K562 (cell line): ENCODE results near the gene MAMDC4. TPM values are rescaled to one million over a fixed set of nuclear protein-coding genes. Genes with fewer than 3 reads are reported as not detected.
A peak's percentile ranks its signal among the peaks of the same experiment; 100 is the strongest.

Experiments
- ATAC-seq: fragments of 200-7000 bp; cut with Tn5 transposase; 3 replicates; pipeline ENCODE4 v1.9.1; 2020; ENCODE audit warnings: moderate library complexity
- BruUV-seq: library from RNA; stranded (reverse); fragments of 400-500 nt; replicated peaks from 2 replicates; lab custom pipeline; 2021; lab: Mats Ljungman, UMichigan
- CTCF ChIA-PET: fragments of 300-600 bp; formaldehyde crosslinking; extraction: SDS; loops from one replicate; lab custom pipeline; 2021; ENCODE audit warnings: low intra/inter-chr PET ratio; lab: Yijun Ruan, JAX
- POLR2A ChIA-PET: fragments of 300-600, 350-650 bp; sonication (Branson Sonifier 250); formaldehyde crosslinking; extraction: SDS; loops from one replicate; lab custom pipeline; 2021; ENCODE audit warnings: antibody characterized with exemption, inconsistent platforms; lab: Yijun Ruan, JAX
- DNase-seq, 4 experiments: peaks; one replicate each; pipeline versions ENCODE4 v3.0.0 to v3.0.0-alpha.2; 2011 to 2018; ENCODE audit warnings: low spot score in 3 of 4, mixed read lengths in 3 of 4; ENCODE audit errors: extremely low read depth in 1 of 4
- FAIRE-seq: peaks from 2 replicates; lab custom pipeline; 2011; peaks lifted over from hg19 to GRCh38; lab: Jason Lieb, UNC
- H2AFZ ChIP-seq: 2 replicates; pipeline ENCODE4 v1.6.0; 2011; ENCODE audit warnings: low read depth, low read length, control low read depth, inconsistent platforms
- H3K27ac ChIP-seq: fragments of 200-600 bp; 3 replicates; pipeline ENCODE4 v1.8.0; 2011; ENCODE audit warnings: low read depth, mild to moderate bottlenecking, control low read depth, inconsistent platforms, low read length, moderate library complexity, mixed read lengths; ENCODE audit errors: extremely low read depth
- H3K27me3 ChIP-seq, 2 experiments: fragments of 300-600 bp in 1 of 2; 2 replicates in 1 of 2; 3 replicates in 1 of 2; pipeline versions ENCODE4 v1.6.0 to v1.8.0; 2011; ENCODE audit warnings: inconsistent platforms in 2 of 2, low read length in 2 of 2, mild to moderate bottlenecking in 1 of 2, mixed read lengths in 1 of 2, moderate library complexity in 1 of 2; ENCODE audit not compliant: control insufficient read depth in 2 of 2, insufficient read depth in 2 of 2
- H3K36me3 ChIP-seq: fragments of 300-600 bp; 3 replicates; pipeline ENCODE4 v1.8.0; 2011; ENCODE audit warnings: mild to moderate bottlenecking, low read length, inconsistent platforms; ENCODE audit not compliant: control insufficient read depth, insufficient read depth
- H3K4me1 ChIP-seq, 2 experiments: fragments of 200-600 bp in 1 of 2; replicated peaks in 1 of 2; 2 replicates in 1 of 2; 3 replicates in 1 of 2; pipeline versions ENCODE4 v1.5.1 to v1.8.0; 2011; ENCODE audit warnings: inconsistent platforms in 2 of 2, low read length in 2 of 2, mild to moderate bottlenecking in 1 of 2, mixed read lengths in 1 of 2, moderate library complexity in 1 of 2; ENCODE audit not compliant: control insufficient read depth in 2 of 2, insufficient read depth in 2 of 2
- H3K4me2 ChIP-seq: 2 replicates; pipeline ENCODE4 v1.6.1; 2011; ENCODE audit warnings: low read length, control low read depth, inconsistent platforms, mixed read lengths; ENCODE audit not compliant: insufficient read depth
- H3K4me3 ChIP-seq: fragments of 200-600 bp; sonication (generic), shearing (Covaris generic); 2 replicates; pipeline ENCODE4 v1.5.1; 2016; ENCODE audit warnings: control low read depth, inconsistent platforms
- H3K79me2 ChIP-seq: fragments of 200-600 bp; 3 replicates; pipeline ENCODE4 v1.8.0; 2011; ENCODE audit warnings: low read length, inconsistent platforms; ENCODE audit not compliant: control insufficient read depth, insufficient read depth
- H3K9ac ChIP-seq, 2 experiments: 2 replicates each; pipeline versions ENCODE4 v1.6.0 to v1.6.1; 2011; ENCODE audit warnings: low read depth in 2 of 2, low read length in 2 of 2, control low read depth in 1 of 2, inconsistent platforms in 1 of 2, mild to moderate bottlenecking in 1 of 2, mixed read lengths in 1 of 2; ENCODE audit not compliant: insufficient read depth in 1 of 2
- H3K9me1 ChIP-seq: one replicate; pipeline ENCODE4 v1.6.0; 2011; ENCODE audit warnings: inconsistent platforms, mild to moderate bottlenecking, low read length, moderate library complexity; ENCODE audit not compliant: control insufficient read depth, insufficient read depth
- H3K9me3 ChIP-seq: replicated peaks from 2 replicates; pipeline ENCODE4 v1.5.1; 2011; ENCODE audit warnings: low read depth, low read length, inconsistent platforms; ENCODE audit not compliant: control insufficient read depth, insufficient read depth
- H4K20me1 ChIP-seq: replicated peaks from 2 replicates; pipeline ENCODE4 v1.6.1; 2011; ENCODE audit warnings: low read length, inconsistent platforms, mixed read lengths; ENCODE audit not compliant: control insufficient read depth, insufficient read depth
- ATF4 ChIP-seq: fragments of 450-650 bp; formaldehyde crosslinking; IDR thresholded peaks from 2 replicates; pipeline ENCODE4 v1.4.0; 2022; ENCODE audit warnings: mild to moderate bottlenecking, moderate library complexity
- CXXC5 ChIP-seq: fragments of 250-450 bp; sonication (Bioruptor Pico); IDR thresholded peaks from 2 replicates; pipeline ENCODE4 v1.8.0; 2022; ENCODE audit warnings: inconsistent platforms, mild to moderate bottlenecking, moderate library complexity
- DNMT1 ChIP-seq: fragments of 450-650 bp; IDR thresholded peaks from 2 replicates; pipeline ENCODE4 v1.6.1; 2016; ENCODE audit warnings: antibody characterized with exemption, mild to moderate bottlenecking
- HDAC1 ChIP-seq, 2 experiments: fragments of 450-650 bp; IDR thresholded peaks; 2 replicates each; pipeline ENCODE4 v1.6.1; 2016 to 2017; ENCODE audit warnings: inconsistent platforms in 1 of 2, mild to moderate bottlenecking in 1 of 2, moderate library complexity in 1 of 2
- HINFP ChIP-seq: fragments of 450-650 bp; conservative IDR thresholded peaks from 2 replicates; pipeline ENCODE4 v1.6.1; 2016; ENCODE audit warnings: missing genetic modification characterization, low read depth, mild to moderate bottlenecking, control low read depth, missing compliant biosample characterization
- MBD2 ChIP-seq: sonication (generic); IDR thresholded peaks from 2 replicates; pipeline ENCODE4 v1.6.1; 2016; ENCODE audit warnings: low read depth, borderline replicate concordance
- MCM3 ChIP-seq: fragments of 450-650 bp; IDR thresholded peaks from 2 replicates; pipeline ENCODE4 v1.6.1; 2016
- MYBL2 ChIP-seq, 2 experiments: fragments of 450-650 bp in 1 of 2; sonication (generic) in 1 of 2; formaldehyde crosslinking in 1 of 2; IDR thresholded peaks; 2 replicates each; pipeline versions ENCODE4 v1.6.1 to v1.8.1; 2017 to 2022; ENCODE audit warnings: borderline replicate concordance in 1 of 2, inconsistent platforms in 1 of 2, low read depth in 1 of 2, mild to moderate bottlenecking in 1 of 2, missing genetic modification reagents in 1 of 2, moderate library complexity in 1 of 2
- POLR2G ChIP-seq: fragments of 200-400 bp; formaldehyde crosslinking; IDR thresholded peaks from 2 replicates; pipeline ENCODE4 v1.6.1; 2017; ENCODE audit warnings: low read depth, mild to moderate bottlenecking, antibody characterized with exemption, low read length, moderate library complexity
- RBFOX2 ChIP-seq: fragments of 200-400 bp; formaldehyde crosslinking; IDR thresholded peaks from 2 replicates; pipeline ENCODE4 v1.6.1; 2017; ENCODE audit warnings: low read depth, mild to moderate bottlenecking, low read length, moderate library complexity
- RBM22 ChIP-seq: fragments of 200-400 bp; formaldehyde crosslinking; IDR thresholded peaks from 2 replicates; pipeline ENCODE4 v1.6.1; 2018; ENCODE audit warnings: low read length, low read depth; ENCODE audit not compliant: poor library complexity, severe bottlenecking
- ZNF124 ChIP-seq: sonication (generic); formaldehyde crosslinking; IDR thresholded peaks from 2 replicates; pipeline ENCODE4 v1.8.1; 2022; ENCODE audit warnings: missing genetic modification reagents
- ZNF395 ChIP-seq: fragments of 200-800 bp; sonication (Bioruptor generic); IDR thresholded peaks from 2 replicates; pipeline ENCODE4 v1.6.1; 2017; ENCODE audit warnings: missing genetic modification characterization, missing compliant biosample characterization
- ZNF589 ChIP-seq: fragments of 200-800 bp; sonication (Bioruptor generic); IDR thresholded peaks from 2 replicates; pipeline ENCODE4 v1.6.1; 2016; ENCODE audit warnings: low read depth, missing genetic modification characterization, missing compliant biosample characterization
- WGBS: fragments of 100-300 bp; shearing (Covaris generic); methylation state at CpG from one replicate; pipeline ENCODE4 v1.1.6; 2016; ENCODE audit warnings: low coverage, mixed read lengths; ENCODE audit not compliant: insufficient coverage; ENCODE audit errors: missing lambda C conversion rate; 5-methylcytosine and 5-hydroxymethylcytosine counted together
- in situ Hi-C: fragments of 300-500 bp; cut with MboI; formaldehyde crosslinking; loops from 4 replicates; pipeline ENCODE4 v1.15.0; 2018; ENCODE audit warnings: inconsistent platforms, mixed read lengths
- intact Hi-C: fragments of 100-400 bp; cut with micrococcal nuclease; formaldehyde crosslinking; loops from 2 replicates; pipeline ENCODE4 v1.14.2; 2022
- polyA plus RNA-seq, 8 experiments: library from polyadenylated mRNA; depleted of rRNA in 4 of 8; stranded (reverse) in 5 of 8; unstranded in 3 of 8; fragments of >200 nt; fragmentation: Nextera tagmentation in 2 of 8; fragmentation: Illumina TruSeq in 1 of 8; extraction: Ambion mirVana in 2 of 8; extraction: Trizol in 1 of 8; gene quantifications; 2 replicates each; pipeline versions ENCODE4 v1.2.1 to v1.2.3, GENCODE V29; 2011 to 2014; ENCODE audit warnings: inconsistent platforms in 1 of 8, missing spikeins in 1 of 8
- total RNA-seq, 7 experiments: library from RNA; depleted of rRNA in 6 of 7; stranded (reverse); fragments of >200 nt in 6 of 7; fragmentation: Illumina TruSeq in 2 of 7; extraction: Trizol in 2 of 7; gene quantifications; 2 replicates each; pipeline versions ENCODE4 v1.2.1 to v1.2.3, GENCODE V29; 2011 to 2021; ENCODE audit warnings: low replicate concordance in 1 of 7

MAMDC4 gene
- total and polyA plus RNA-seq, 9 of the 15 experiments (the other 6 are each of a cell fraction or from before 2014, with no cell fraction given) = 0.03 to 10.8 (median 1.5) TPM

GRCh38 chr9:136854842-136855460 lies 2.8 kb downstream of the MAMDC4 start:
- no peaks in the 10 kb centered on the region for H3K27me3 ChIP-seq
- no peak overlapping the region for H2AFZ ChIP-seq
- H3K27ac ChIP-seq = no peak overlapping the region
- peaks cover 11% of the 10 kb centered on the region for H3K79me2 ChIP-seq
- H3K4me1 ChIP-seq = peaks cover 6 to 98% of the 10 kb centered on the region in 2 experiments; a peak in 4 of 5 replicates
- 0 out of 2 replicates have a peak, but pooled peaks cover 7% of the 10 kb centered on the region for H4K20me1 ChIP-seq
- no peak for ATAC-seq
- no peak for FAIRE-seq
- H3K4me2 ChIP-seq = no peak overlapping the region
- no peak overlapping the region for H3K4me3 ChIP-seq
- ChIA-PET POLR2A (no interaction called here), CTCF (no interaction called here)
- intact Hi-C loops = no loop called here
- H3K9me1 ChIP-seq = no peaks in the 10 kb centered on the region
- H3K9ac ChIP-seq = no peak overlapping the region; a peak in 1 of 4 replicates
- no peaks in the 10 kb centered on the region for H3K9me3 ChIP-seq
- in situ Hi-C loops = no loop called here
- DNase-seq = no peak
- no TSS peak for BruUV-seq
- peaks cover 38% of the 10 kb centered on the region; the same call in 1 of the 3 replicates for H3K36me3 ChIP-seq
- TF ChIP-seq HDAC1 (IDR thresholded peaks at IDR 0.05) = no peak
- no peak for TF ChIP-seq ZNF124
- no peak for TF ChIP-seq HINFP (tag)
- TF ChIP-seq CXXC5 (CRISPR knock-in tag) = no peak
- peak; percentile 30 for TF ChIP-seq RBM22
- TF ChIP-seq ATF4 (CRISPR knock-in tag) = no peak
- TF ChIP-seq ZNF395 = no peak
- no peak for TF ChIP-seq MBD2
- TF ChIP-seq DNMT1 = no peak
- no peak for TF ChIP-seq MYBL2 (IDR thresholded peaks at IDR 0.05; ENCODE audit: low read depth)
- no peak for TF ChIP-seq MYBL2 (CRISPR knock-in tag; IDR thresholded peaks at IDR 0.05; ENCODE audit: borderline replicate concordance)
- peak; percentile 45 for TF ChIP-seq POLR2G
- peak; percentile 52; the same call in 1 of the 2 replicates for TF ChIP-seq RBFOX2
- TF ChIP-seq MCM3 = no peak
- no peak for TF ChIP-seq ZNF589 (CRISPR knock-in tag)
- TF ChIP-seq, all 486 proteins: peak for 3
- 84% methylated on average over 12 of the region's 23 CpGs for WGBS
